ENCODE results near the gene HNRNPU.
"Not testable (repeated sequence)": the region's sequence is repeated elsewhere in the genome, so short reads cannot be mapped to it uniquely, and the experiment has no call there.

Gene HNRNPU

GRCh38 chr1:244836584-244836983 is 27.8 kb downstream of the HNRNPU start:
- TF ChIP-seq TAF1 (IDR thresholded peaks at IDR 0.05; ENCODE audit: borderline replicate concordance, low read depth, low read length) (no peak), POLR2A (IDR thresholded peaks at IDR 0.05; ENCODE audit: low read depth, low read length) (no peak), POLR2AphosphoS5 (IDR thresholded peaks at IDR 0.05; ENCODE audit: low read depth, low read length) (no peak; the same call in 1 of the 2 replicates)
- no peak for FAIRE-seq
- DNase-seq (ENCODE audit: insufficient read length), result no peak

- FAIRE-seq (peak; percentile 21), DNase-seq (ENCODE audit: insufficient read length) (no peak)
- no peak; the same call in 1 of the 2 replicates for TF ChIP-seq POLR2AphosphoS5 (IDR thresholded peaks at IDR 0.05; ENCODE audit: low read depth, low read length)
- no peak for TF ChIP-seq TAF1 (IDR thresholded peaks at IDR 0.05; ENCODE audit: borderline replicate concordance, low read depth, low read length)
- no peak for TF ChIP-seq POLR2A (IDR thresholded peaks at IDR 0.05; ENCODE audit: low read depth, low read length)
These were observed 28.2 kb downstream of the HNRNPU start for GRCh38 chr1:244836135-244836521.

GRCh38 chr1:244835276-244836134 is 28.8 kb downstream of the HNRNPU start, which contains the start of gene COX20:
Gene COX20, plus strand, starts transcription at chr1:244835658. Its CDS starts 57 bp downstream, at chr1:244835715.
- TF ChIP-seq POLR2AphosphoS5 (IDR thresholded peaks at IDR 0.05; ENCODE audit: low read depth, low read length) (peak; percentile 82; the same call in 1 of the 2 replicates), TAF1 (IDR thresholded peaks at IDR 0.05; ENCODE audit: borderline replicate concordance, low read depth, low read length) (peak; percentile 51; the same call in 1 of the 2 replicates), POLR2A (IDR thresholded peaks at IDR 0.05; ENCODE audit: low read depth, low read length) (peak; percentile 90)
- FAIRE-seq (peak; percentile 90), DNase-seq (ENCODE audit: insufficient read length) (peak; percentile 57)

DNA sequence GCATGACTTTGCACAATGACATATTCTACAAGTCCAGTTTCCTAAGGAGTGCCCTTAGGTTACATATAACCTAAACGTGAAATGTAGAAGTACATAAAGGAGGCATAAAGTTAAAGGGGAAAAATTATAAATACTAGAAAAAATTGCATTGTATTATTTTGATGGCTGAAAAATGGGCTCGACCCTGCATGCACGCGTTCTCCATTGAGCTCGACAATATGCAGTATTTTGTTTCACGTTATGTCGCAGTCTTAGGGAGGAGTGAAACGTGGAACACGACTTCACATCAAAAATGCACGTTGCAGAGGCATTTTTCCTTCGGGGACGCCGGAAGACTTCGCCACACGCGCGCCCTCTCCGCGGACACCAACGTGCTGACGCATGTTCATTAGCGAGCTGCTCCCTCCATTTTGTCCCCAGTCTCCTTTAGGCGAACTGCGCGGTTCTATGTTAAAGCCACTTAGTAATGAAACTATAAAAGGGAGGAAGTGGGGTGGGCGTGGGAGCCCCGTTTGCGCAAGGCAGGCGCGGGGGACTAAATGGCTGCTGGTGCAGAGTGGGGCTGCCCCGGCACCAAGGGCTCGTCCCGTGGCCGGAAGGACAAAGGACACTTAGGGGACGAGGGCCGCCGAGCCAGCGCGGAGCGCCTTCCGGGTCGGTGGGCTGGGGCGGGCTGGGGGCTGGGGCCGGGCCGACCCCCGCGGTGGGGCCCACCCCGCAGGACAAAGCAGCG is 29.6 kb downstream of the HNRNPU start:
- DNase-seq (ENCODE audit: insufficient read length), result no peak
- no peak for FAIRE-seq
- TF ChIP-seq TAF1 (IDR thresholded peaks at IDR 0.05; ENCODE audit: borderline replicate concordance, low read depth, low read length) (peak; percentile 90), POLR2AphosphoS5 (IDR thresholded peaks at IDR 0.05; ENCODE audit: low read depth, low read length) (peak; percentile 82), POLR2A (IDR thresholded peaks at IDR 0.05; ENCODE audit: low read depth, low read length) (peak; percentile 86)

DNA sequence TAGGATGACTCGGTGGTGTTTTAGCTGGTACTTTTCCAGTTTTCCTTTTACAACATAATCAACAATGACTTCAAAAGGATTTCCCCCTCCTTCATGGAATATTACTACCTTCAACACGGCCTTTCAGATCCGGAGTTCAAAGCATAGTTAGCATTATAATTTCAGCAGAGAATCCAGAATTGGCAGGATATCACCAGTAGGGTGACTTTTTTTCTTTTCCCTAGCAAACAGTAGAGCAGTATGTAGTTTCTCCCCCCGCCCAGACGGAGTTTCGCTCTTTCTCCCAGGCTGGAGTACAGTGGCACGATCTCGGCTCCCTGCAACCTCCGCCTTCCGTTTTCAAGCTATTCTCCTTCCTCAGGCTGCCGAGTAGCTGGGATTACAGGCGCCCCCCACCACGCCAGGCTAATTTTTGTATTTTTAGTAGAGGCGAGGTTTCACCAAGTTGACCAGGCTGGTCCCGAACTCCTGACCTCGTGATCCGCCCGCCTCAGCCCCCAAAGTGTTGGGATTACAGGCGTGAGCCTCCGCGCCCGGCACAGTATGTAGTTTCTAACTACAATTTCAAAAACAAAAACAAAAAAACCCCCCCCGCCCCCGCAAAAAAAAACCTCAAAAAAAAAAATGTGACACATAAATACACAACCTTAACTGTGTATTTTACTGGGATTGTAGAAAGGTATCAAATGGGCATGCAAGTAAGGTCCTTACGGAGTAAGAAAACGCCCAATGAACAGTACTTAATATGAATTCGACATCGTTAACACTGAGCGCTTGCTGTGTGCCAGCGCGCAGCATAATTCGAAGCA is 30.4 kb downstream of the HNRNPU start:
- no peak for FAIRE-seq
- TF ChIP-seq POLR2AphosphoS5 (IDR thresholded peaks at IDR 0.05; ENCODE audit: low read depth, low read length), result no peak; the same call in 1 of the 2 replicates
- no peak; the same call in 1 of the 2 replicates for TF ChIP-seq POLR2A (IDR thresholded peaks at IDR 0.05; ENCODE audit: low read depth, low read length)
- TF ChIP-seq TAF1 (IDR thresholded peaks at IDR 0.05; ENCODE audit: borderline replicate concordance, low read depth, low read length), result 0 out of 2 replicates have a peak, but pooled peaks have one; percentile 16
- no peak for DNase-seq (ENCODE audit: insufficient read length)

GRCh38 chr1:244833260-244833659 is 31.1 kb downstream of the HNRNPU start:
- DNase-seq (ENCODE audit: insufficient read length); FAIRE-seq: not testable (repeated sequence)

GRCh38 chr1:244830639-244831038 is 33.7 kb downstream of the HNRNPU start:
- no peak for FAIRE-seq
- TF ChIP-seq POLR2AphosphoS5 (IDR thresholded peaks at IDR 0.05; ENCODE audit: low read depth, low read length), result no peak
- TF ChIP-seq TAF1 (IDR thresholded peaks at IDR 0.05; ENCODE audit: borderline replicate concordance, low read depth, low read length), result no peak
- no peak for TF ChIP-seq POLR2A (IDR thresholded peaks at IDR 0.05; ENCODE audit: low read depth, low read length)

GRCh38 chr1:244826712-244827111 is 37.6 kb downstream of the HNRNPU start:
- TF ChIP-seq POLR2A (IDR thresholded peaks at IDR 0.05; ENCODE audit: low read depth, low read length), result no peak
- no peak for TF ChIP-seq POLR2AphosphoS5 (IDR thresholded peaks at IDR 0.05; ENCODE audit: low read depth, low read length)
- TF ChIP-seq TAF1 (IDR thresholded peaks at IDR 0.05; ENCODE audit: borderline replicate concordance, low read depth, low read length), result no peak
- FAIRE-seq (no peak), DNase-seq (ENCODE audit: insufficient read length) (no peak)

More at GRCh38 chr1:244830639-244831038, 33.7 kb downstream of the HNRNPU start:
- no peak for DNase-seq (ENCODE audit: insufficient read length)

DNA sequence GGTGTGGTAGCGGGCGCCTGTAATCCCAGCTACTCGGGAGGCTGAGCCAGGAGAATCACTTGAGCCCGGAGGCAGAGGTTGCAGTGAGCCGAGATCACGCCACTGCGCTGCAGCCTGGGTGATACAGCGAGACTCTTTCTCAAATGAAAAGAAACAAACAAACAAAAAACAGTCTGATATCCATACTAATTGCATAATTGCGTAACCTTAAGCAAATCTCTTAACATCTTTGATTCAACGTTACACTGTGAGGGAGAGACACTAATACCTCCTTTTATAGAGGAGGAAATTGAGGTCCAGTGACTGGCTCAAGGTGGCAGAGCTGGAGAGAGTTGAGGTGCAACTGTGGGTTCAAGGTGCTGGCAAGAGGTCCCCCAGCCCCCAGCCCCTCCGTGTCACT is 41.5 kb downstream of the HNRNPU start:
- no peak for FAIRE-seq
- TF ChIP-seq TAF1 (IDR thresholded peaks at IDR 0.05; ENCODE audit: borderline replicate concordance, low read depth, low read length), result no peak
- TF ChIP-seq POLR2A (IDR thresholded peaks at IDR 0.05; ENCODE audit: low read depth, low read length), result no peak
- no peak for TF ChIP-seq POLR2AphosphoS5 (IDR thresholded peaks at IDR 0.05; ENCODE audit: low read depth, low read length)
- DNase-seq (ENCODE audit: insufficient read length), result no peak

DNA sequence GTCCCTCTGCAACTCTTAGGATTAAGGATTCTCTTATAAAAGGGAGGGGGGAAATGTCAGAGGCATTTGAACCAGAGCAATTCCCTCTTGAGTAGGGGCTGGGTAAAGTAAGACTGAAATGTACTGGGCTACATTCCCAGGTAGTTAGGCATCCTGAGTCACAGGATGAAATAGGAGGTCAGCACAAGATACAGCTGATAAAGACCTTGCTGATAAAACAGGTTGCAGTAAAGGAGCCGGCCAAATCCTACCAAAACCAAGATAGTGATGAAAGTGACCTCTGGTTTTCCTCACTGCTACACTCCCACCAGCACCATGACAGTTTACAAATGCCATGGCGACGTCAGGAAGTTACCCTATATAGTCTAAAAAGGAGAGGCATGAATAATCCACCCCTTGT is 43.2 kb downstream of the HNRNPU start:
- DNase-seq (ENCODE audit: insufficient read length) (no peak), FAIRE-seq (no peak)
- TF ChIP-seq POLR2A (IDR thresholded peaks at IDR 0.05; ENCODE audit: low read depth, low read length) (no peak), TAF1 (IDR thresholded peaks at IDR 0.05; ENCODE audit: borderline replicate concordance, low read depth, low read length) (no peak), POLR2AphosphoS5 (IDR thresholded peaks at IDR 0.05; ENCODE audit: low read depth, low read length) (no peak)

DNA sequence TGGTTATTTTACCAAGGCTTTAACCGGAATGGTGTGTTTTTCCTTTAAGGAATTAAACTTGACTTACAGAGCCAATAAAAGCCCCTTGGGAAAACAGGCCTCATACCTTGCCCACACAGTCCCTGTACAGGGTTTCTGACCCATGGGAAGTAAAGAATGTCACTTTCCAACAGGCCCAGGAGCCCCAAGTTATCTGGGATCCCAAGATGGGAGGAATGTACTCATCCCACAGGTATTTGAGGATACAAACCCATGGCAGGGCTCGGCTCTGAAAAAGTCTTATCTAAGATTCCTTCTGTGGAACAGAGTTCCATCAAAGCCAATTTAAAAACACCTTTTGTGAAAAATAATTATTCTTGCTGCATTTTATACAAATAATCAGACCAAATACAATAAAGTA is 44.2 kb downstream of the HNRNPU start:
- TF ChIP-seq POLR2A (IDR thresholded peaks at IDR 0.05; ENCODE audit: low read depth, low read length) (no peak), POLR2AphosphoS5 (IDR thresholded peaks at IDR 0.05; ENCODE audit: low read depth, low read length) (no peak), TAF1 (IDR thresholded peaks at IDR 0.05; ENCODE audit: borderline replicate concordance, low read depth, low read length) (no peak)
- FAIRE-seq (no peak), DNase-seq (ENCODE audit: insufficient read length) (no peak)
